GM19324 (cell line): Measurements from ENCODE around the gene GBA3.

Source experiments
- ATAC-seq: cut with Tn5 transposase; IDR thresholded peaks from one replicate; pipeline ENCODE4 v1.9.1; 2021; ENCODE audit warnings: mild to moderate bottlenecking, moderate library complexity; ENCODE audit not compliant: unreplicated experiment, low FRiP score

Gene GBA3

GRCh38 chr4:22689428-22689827 lies 3.3 kb upstream of the GBA3 start:
- ATAC-seq = no peak

GRCh38 chr4:22695029-22695428 lies 2.3 kb downstream of the GBA3 start:
- no peak for ATAC-seq

- no peak for ATAC-seq
These were observed 3.2 kb downstream of the GBA3 start for GRCh38 chr4:22695917-22696316.

- ATAC-seq = no peak
These were observed 11.2 kb downstream of the GBA3 start for GRCh38 chr4:22703912-22704311.

GRCh38 chr4:22707390-22707789 lies 14.7 kb downstream of the GBA3 start:
- ATAC-seq = no peak

- ATAC-seq = no peak
These were observed 16.2 kb downstream of the GBA3 start for GRCh38 chr4:22708961-22709360.

GRCh38 chr4:22712105-22712504 lies 19.4 kb downstream of the GBA3 start:
- ATAC-seq = no peak

GRCh38 chr4:22712529-22712928 lies 19.8 kb downstream of the GBA3 start:
- ATAC-seq = no peak

- ATAC-seq = no peak
These were observed 21.1 kb downstream of the GBA3 start for GRCh38 chr4:22713841-22714240.

GRCh38 chr4:22719218-22719617 lies 26.5 kb downstream of the GBA3 start:
- no peak for ATAC-seq

GRCh38 chr4:22720091-22720490 lies 27.4 kb downstream of the GBA3 start:
- no peak for ATAC-seq

GRCh38 chr4:22721204-22721603 lies 28.5 kb downstream of the GBA3 start:
- no peak for ATAC-seq

- ATAC-seq = no peak
These were observed 37.3 kb downstream of the GBA3 start for GRCh38 chr4:22730021-22730420.

- no peak for ATAC-seq
These were observed 41.1 kb downstream of the GBA3 start for GRCh38 chr4:22733816-22734215.

GRCh38 chr4:22736912-22737311 lies 44.2 kb downstream of the GBA3 start:
- ATAC-seq = no peak

- ATAC-seq = no peak
These were observed 47.2 kb downstream of the GBA3 start for GRCh38 chr4:22739968-22740367.

- no peak for ATAC-seq
These were observed 49.0 kb downstream of the GBA3 start for GRCh38 chr4:22741744-22742143.

- no peak for ATAC-seq
These were observed 50.6 kb downstream of the GBA3 start for GRCh38 chr4:22743290-22743689.

- ATAC-seq = no peak
These were observed 51.8 kb downstream of the GBA3 start for GRCh38 chr4:22744478-22745062.

- ATAC-seq = no peak
These were observed 52.5 kb downstream of the GBA3 start for GRCh38 chr4:22745234-22745633.

GRCh38 chr4:22754116-22754515 lies 61.4 kb downstream of the GBA3 start:
- ATAC-seq = no peak

GRCh38 chr4:22762548-22762947 lies 69.8 kb downstream of the GBA3 start:
- no peak for ATAC-seq

GRCh38 chr4:22764183-22764582 lies 71.4 kb downstream of the GBA3 start:
- no peak for ATAC-seq
